IgD-negative memory B cell (primary cell): ENCODE measurements around the gene ZNF467. TPM values are rescaled to one million over a fixed set of nuclear protein-coding genes. Genes with fewer than 3 reads are reported as not detected.

Source experiments
- H3K27ac Mint-ChIP-seq, 3 donors: one replicate each; pipeline ENCODE4 v1.8.0; 2020 to 2022; ENCODE audit warnings: mild to moderate bottlenecking in 3 of 3, mixed read lengths in 3 of 3, moderate library complexity in 1 of 3
- H3K27me3 Mint-ChIP-seq: one replicate; pipeline ENCODE4 v1.8.0; 2021; ENCODE audit warnings: mixed read lengths
- H3K36me3 Mint-ChIP-seq: one replicate; pipeline ENCODE4 v1.8.0; 2020; ENCODE audit warnings: mild to moderate bottlenecking, mixed read lengths
- H3K4me1 Mint-ChIP-seq, 3 donors: one replicate each; pipeline ENCODE4 v1.8.0; 2020 to 2022; ENCODE audit warnings: mixed read lengths in 3 of 3, mild to moderate bottlenecking in 1 of 3
- H3K4me3 Mint-ChIP-seq, 4 donors: one replicate each; pipeline ENCODE4 v1.8.0; 2020 to 2022; ENCODE audit warnings: mild to moderate bottlenecking in 4 of 4, mixed read lengths in 4 of 4, moderate library complexity in 3 of 4
- H3K9me3 Mint-ChIP-seq, 3 donors: one replicate each; pipeline ENCODE4 v1.8.0; 2020 to 2021; ENCODE audit warnings: mixed read lengths in 3 of 3, mild to moderate bottlenecking in 1 of 3
- polyA plus RNA-seq: library from polyadenylated mRNA; unstranded; fragments of 300-500 nt; fragmentation: Illumina TruSeq; gene quantifications from one replicate; pipeline ENCODE4 v1.2.3, GENCODE V29; 2021

ZNF467 gene
- polyA plus RNA-seq, 1 donor from 2014 or later: not detected

GRCh38 chr7:149774237-149775175, 1.1 kb upstream of the ZNF467 start:
- H3K27ac Mint-ChIP-seq: peak overlapping the region in 2 of 3 donors; percentile 59 to 77
- H3K36me3 Mint-ChIP-seq: no peaks in the 10 kb centered on the region
- H3K4me1 Mint-ChIP-seq: peaks cover 0 to 3% (median 0%) of the 10 kb centered on the region in 3 donors

GRCh38 chr7:149772956-149773434, 393 bp downstream of the ZNF467 start:
- Mint-ChIP-seq H3K4me1 (peaks cover 0 to 2% (median 0%) of the 10 kb centered on the region in 3 donors), H3K36me3 (no peaks in the 10 kb centered on the region), H3K4me3 (peak overlapping the region in 3 of 4 donors; percentile 68 to 74 (median 74)), H3K9me3 (no peaks in the 10 kb centered on the region), H3K27ac (no peak overlapping the region), H3K27me3 (peaks cover 1% of the 10 kb centered on the region)

More at GRCh38 chr7:149774237-149775175, 1.1 kb upstream of the ZNF467 start:
- H3K27me3 Mint-ChIP-seq: no peaks in the 10 kb centered on the region
- H3K4me3 Mint-ChIP-seq: peak overlapping the region; percentile 34 to 86 (median 73)
- no peaks in the 10 kb centered on the region for H3K9me3 Mint-ChIP-seq

DNA sequence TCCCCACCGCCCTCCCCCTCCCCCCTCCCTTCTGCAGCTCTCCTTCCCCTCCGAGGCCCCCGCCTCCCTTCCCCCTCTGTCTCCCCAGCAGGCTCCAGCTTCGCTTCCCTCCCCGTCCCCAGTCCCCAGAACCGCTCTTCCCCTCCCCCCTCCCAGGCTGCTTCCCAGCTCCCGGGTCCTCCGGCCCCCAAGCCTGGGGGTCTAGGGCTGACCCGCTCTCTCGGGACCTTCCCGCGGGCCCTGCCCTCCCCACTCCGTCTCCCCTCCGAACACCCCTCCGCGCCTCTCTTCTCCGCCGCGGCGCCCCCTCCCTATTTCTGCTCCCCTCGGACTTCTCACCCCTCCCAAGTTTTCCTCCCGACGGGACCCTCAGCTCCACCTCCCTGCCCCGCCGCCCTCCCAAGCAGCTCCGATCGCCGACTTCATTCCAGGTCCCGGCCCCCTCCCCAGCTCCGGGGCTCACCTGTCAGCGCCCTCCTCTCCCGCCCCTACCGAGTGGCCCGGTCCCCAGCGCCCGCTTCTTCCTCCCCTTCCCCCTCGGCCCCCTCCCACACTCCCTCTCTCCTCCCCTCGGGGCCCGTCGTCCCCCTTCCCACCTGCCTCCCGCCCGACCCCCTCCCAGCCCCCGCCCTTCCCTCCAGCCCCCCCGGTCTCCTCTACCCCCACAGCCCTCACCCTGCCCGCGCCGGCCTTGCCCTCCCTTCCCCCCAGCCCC, 990 bp downstream of the ZNF467 start:
- no peak overlapping the region for H3K27ac Mint-ChIP-seq
- peak overlapping the region in 3 of 4 donors; percentile 59 to 82 (median 65) for H3K4me3 Mint-ChIP-seq
- H3K4me1 Mint-ChIP-seq: peaks cover 0 to 2% (median 0%) of the 10 kb centered on the region in 3 donors
- no peaks in the 10 kb centered on the region for H3K36me3 Mint-ChIP-seq
- peaks cover 0 to 2% (median 0%) of the 10 kb centered on the region in 3 donors for H3K9me3 Mint-ChIP-seq
- peaks cover 1% of the 10 kb centered on the region for H3K27me3 Mint-ChIP-seq

GRCh38 chr7:149771720-149772240, 1.6 kb downstream of the ZNF467 start:
- H3K36me3 Mint-ChIP-seq: no peaks in the 10 kb centered on the region
- peaks cover 1% of the 10 kb centered on the region for H3K27me3 Mint-ChIP-seq
- H3K9me3 Mint-ChIP-seq: peaks cover 0 to 2% (median 0%) of the 10 kb centered on the region in 3 donors
- no peaks in the 10 kb centered on the region for H3K4me1 Mint-ChIP-seq
- peak overlapping the region; percentile 61 to 89 (median 74) for H3K4me3 Mint-ChIP-seq
- H3K27ac Mint-ChIP-seq: peak overlapping the region in 1 of 3 donors; percentile 7

DNA sequence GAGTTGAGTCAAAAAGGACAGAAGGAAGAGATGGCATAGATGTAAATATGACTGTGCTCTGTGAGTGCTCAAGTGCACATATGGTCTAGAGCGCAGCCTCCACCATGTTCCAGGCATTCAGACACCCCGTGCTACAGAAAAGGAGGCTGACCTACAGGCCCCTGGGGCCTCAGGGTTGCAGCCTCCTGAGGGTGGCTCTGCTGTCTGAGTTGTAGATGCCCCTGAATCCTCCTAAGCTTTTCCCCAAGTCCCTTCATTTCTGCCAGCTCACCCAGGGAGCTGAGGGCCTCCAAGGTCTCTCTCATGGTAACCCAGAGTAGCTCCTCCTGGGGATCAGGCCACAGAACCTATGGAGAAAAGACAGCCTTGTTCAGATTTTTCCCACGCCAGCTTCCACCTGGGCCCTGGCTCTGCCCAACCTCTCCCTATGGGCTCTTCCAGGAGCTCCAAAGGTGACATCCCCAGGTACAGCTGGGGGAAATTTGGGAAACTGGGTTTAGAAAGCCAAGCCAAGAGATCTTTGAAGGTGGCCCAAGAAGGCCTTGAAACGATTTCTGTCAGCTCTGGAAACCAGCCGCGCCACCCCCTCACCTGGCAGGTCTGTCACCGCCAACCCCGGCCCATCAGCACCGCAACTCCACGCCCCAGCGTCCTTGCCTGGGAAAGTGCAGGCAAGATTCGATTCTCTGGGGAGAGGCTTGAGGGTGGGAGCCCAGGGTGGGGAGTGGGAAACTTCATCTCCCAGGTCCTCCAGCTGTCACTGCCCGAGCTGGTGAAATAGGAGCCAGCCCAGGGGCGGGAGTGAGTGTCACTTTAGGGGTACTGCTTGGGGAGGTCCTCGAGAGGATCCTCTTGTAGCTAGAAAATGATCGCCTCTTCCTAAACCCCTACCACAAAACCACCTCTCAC, 2.4 kb downstream of the ZNF467 start:
- Mint-ChIP-seq H3K27me3 (peaks cover 1% of the 10 kb centered on the region), H3K4me3 (peak overlapping the region; percentile 59 to 87 (median 66)), H3K36me3 (no peaks in the 10 kb centered on the region), H3K4me1 (no peaks in the 10 kb centered on the region), H3K27ac (peak overlapping the region; percentile 7 to 71 (median 57)), H3K9me3 (peaks cover 0 to 2% (median 0%) of the 10 kb centered on the region in 3 donors)

DNA sequence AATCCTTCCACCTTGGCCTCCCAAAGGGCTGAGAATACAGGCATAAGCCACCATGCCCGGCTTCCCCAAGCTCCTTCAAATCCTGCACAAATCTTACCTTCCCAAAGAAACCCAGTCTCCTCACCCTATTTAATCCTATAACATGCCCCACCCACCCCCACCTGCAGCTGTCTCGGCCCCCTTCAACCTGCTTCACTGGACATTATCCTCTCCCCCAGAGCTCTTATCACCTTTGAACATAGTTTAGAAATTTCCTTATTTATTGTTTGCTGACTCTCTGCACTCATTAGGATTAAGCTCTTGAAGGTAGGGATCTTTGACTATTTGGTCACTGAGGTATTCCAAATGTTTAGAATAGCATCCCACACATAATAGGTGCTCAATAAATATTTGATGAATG, 3.5 kb downstream of the ZNF467 start:
- Mint-ChIP-seq H3K9me3 (peaks cover 0 to 2% (median 0%) of the 10 kb centered on the region in 3 donors), H3K4me1 (no peaks in the 10 kb centered on the region), H3K27me3 (peaks cover 1% of the 10 kb centered on the region), H3K4me3 (peak overlapping the region in 2 of 4 donors; percentile 25 to 61), H3K36me3 (no peaks in the 10 kb centered on the region), H3K27ac (peak overlapping the region in 1 of 3 donors; percentile 7)

DNA sequence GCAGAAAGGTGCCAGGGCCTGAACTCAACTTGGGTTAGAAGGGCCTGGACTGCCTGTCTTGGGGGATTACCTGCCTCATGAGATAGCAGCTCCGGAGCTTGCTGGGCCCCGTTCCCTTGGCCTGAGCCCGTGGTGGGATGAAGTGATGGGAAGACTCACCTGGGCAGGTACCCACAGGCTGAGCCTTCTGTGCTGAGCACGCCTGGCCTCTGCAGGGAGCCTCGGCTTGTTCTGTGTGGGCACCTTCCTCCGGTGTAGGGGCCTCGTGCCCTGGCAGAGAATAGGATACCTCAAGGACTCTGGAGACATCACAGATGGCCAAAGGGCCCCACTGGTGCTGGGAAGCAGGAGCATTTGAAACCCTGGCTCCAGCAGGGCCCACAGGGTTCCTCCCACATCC, 4.5 kb downstream of the ZNF467 start:
- Mint-ChIP-seq H3K4me1 (no peaks in the 10 kb centered on the region), H3K4me3 (peak overlapping the region in 1 of 4 donors; percentile 54), H3K9me3 (peaks cover 0 to 2% (median 0%) of the 10 kb centered on the region in 3 donors), H3K27ac (peak overlapping the region in 1 of 3 donors; percentile 25), H3K27me3 (peaks cover 1% of the 10 kb centered on the region), H3K36me3 (no peaks in the 10 kb centered on the region)

DNA sequence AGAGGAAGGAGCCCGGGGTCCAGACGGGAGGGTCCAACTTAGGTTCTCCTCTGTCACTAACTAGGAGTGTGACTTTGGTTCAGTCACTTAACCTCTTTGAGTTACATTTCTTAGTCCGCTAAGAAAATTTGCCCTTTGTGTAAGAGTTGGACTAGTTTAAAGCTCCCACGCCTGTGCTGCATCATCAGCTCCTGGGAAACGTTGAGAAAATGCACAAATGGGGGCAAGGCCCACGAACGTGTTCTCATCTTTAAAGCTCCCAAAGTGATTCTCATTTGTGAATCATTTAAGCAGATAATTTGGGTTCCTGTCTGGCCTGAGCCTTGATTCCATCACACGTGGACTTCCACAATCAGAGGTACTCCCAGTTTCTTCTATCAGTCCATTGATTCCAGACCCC, 6.3 kb downstream of the ZNF467 start:
- Mint-ChIP-seq H3K4me3 (no peak overlapping the region), H3K4me1 (no peaks in the 10 kb centered on the region), H3K27ac (no peak overlapping the region), H3K9me3 (peaks cover 0 to 2% (median 0%) of the 10 kb centered on the region in 3 donors), H3K27me3 (peaks cover 1% of the 10 kb centered on the region), H3K36me3 (no peaks in the 10 kb centered on the region)

DNA sequence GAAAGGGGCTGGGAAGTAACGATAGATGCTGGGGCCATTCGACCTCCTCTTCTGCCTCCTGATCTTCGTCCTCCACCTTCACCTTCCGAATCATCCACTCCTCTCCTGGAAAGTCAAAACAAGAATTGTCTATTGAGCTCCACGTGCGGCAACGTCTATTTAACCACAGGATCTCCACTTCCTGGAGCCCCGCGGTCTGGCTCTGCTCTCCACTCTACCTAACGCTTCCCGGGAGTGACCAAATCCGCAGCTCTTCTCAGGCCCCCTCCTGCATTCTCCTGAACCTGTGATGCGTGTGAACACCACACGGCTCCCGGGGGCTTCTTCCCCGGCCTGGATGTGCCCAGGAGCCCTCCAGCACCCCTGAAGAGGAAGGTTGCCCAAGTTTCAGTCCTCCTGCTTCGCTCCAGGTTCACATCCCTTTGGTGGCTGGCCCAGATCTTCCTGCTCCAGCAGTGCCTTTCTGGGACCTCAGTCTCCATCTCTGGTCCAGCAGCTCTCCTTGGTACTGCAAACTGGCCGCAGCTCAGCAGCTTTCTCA, 7.2 kb downstream of the ZNF467 start:
- Mint-ChIP-seq H3K4me1 (no peaks in the 10 kb centered on the region), H3K36me3 (no peaks in the 10 kb centered on the region), H3K4me3 (no peak overlapping the region), H3K27ac (no peak overlapping the region), H3K27me3 (peaks cover 1% of the 10 kb centered on the region), H3K9me3 (peaks cover 0 to 2% (median 0%) of the 10 kb centered on the region in 3 donors)

DNA sequence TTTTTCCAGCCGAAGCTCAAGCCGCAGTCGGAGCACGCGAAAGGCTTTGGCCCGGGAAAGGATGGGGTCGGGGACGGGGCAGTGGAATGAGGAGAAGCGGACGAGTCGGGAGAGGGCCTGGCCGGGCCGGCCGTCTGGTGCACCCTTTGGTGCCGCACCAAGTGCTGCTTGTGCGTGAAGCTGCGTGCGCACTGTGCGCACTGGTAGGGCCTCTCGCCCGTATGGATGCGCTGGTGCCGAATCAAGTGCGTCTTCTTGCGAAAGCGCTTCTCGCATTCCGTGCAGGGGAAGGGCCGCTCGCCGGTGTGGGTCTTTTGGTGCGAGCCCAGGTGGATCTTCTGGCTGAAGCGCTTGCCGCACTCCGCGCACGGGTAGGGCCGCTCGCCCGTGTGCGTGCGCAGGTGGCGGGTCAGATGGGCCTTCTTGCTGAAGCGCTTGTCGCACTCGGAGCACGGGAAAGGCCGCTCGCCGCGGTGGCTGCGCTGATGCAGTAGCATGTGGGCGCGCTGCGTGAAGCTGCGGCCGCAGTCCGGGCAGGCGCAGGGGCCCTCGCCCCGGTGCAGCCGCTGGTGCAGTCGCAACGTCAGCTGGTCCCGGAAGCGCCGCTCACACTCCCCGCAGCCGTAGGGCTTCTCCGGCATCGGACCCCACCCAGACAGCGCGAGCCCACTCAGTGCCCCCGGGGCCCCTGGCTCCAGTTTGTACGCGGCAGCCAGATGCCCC, 7.8 kb downstream of the ZNF467 start:
- peaks cover 0 to 2% (median 0%) of the 10 kb centered on the region in 3 donors for H3K9me3 Mint-ChIP-seq
- no peak overlapping the region for H3K27ac Mint-ChIP-seq
- H3K4me1 Mint-ChIP-seq: no peaks in the 10 kb centered on the region
- H3K36me3 Mint-ChIP-seq: no peaks in the 10 kb centered on the region
- peaks cover 1% of the 10 kb centered on the region for H3K27me3 Mint-ChIP-seq
- H3K4me3 Mint-ChIP-seq: no peak overlapping the region

- H3K27me3 Mint-ChIP-seq: peaks cover 1% of the 10 kb centered on the region
- H3K4me3 Mint-ChIP-seq: no peak overlapping the region
- peaks cover 0 to 2% (median 0%) of the 10 kb centered on the region in 3 donors for H3K9me3 Mint-ChIP-seq
- no peaks in the 10 kb centered on the region for H3K4me1 Mint-ChIP-seq
- H3K36me3 Mint-ChIP-seq: no peaks in the 10 kb centered on the region
- H3K27ac Mint-ChIP-seq: no peak overlapping the region
These were observed 8.6 kb downstream of the ZNF467 start for GRCh38 chr7:149764481-149765398.

GRCh38 chr7:149763563-149764240, 9.7 kb downstream of the ZNF467 start:
- Mint-ChIP-seq H3K4me1 (no peaks in the 10 kb centered on the region), H3K9me3 (peaks cover 0 to 2% (median 0%) of the 10 kb centered on the region in 3 donors), H3K27me3 (peaks cover 8% of the 10 kb centered on the region), H3K27ac (no peak overlapping the region), H3K36me3 (no peaks in the 10 kb centered on the region), H3K4me3 (no peak overlapping the region)
